Spleen (tissue), 7 donors: ENCODE data around the gene PLXND1.

Experiments
- CTCF ChIP-seq, 11 experiments: fragments of 200-600 bp in 7 of 11; fragments of 450-650 bp in 4 of 11; sonication (generic) in 4 of 11; IDR thresholded peaks in 8 of 11; conservative IDR thresholded peaks in 3 of 11; 1 replicate in 7 of 11; 2 replicates in 4 of 11; pipeline versions ENCODE4 v1.4.0 to v1.8.0; 2016 to 2021; ENCODE audit warnings: antibody characterized with exemption in 11 of 11, inconsistent platforms in 4 of 11, mild to moderate bottlenecking in 1 of 11
- POLR2A ChIP-seq, 3 donors: fragments of 450-650 bp; IDR thresholded peaks; one replicate each; pipeline ENCODE4 v1.5.1; 2017; ENCODE audit warnings: antibody characterized with exemption in 3 of 3, mild to moderate bottlenecking in 1 of 3
- donor health status: DM: no; HTN: no; CAD: no; lungs with moderate emphysema.
- donor health status: DM: no; HTN: no; CAD: no.
- donor health status: DM: no; HTN: no; CAD: no.

GRCh38 chr3:129557548-129557894 is 49.0 kb downstream of the PLXND1 start:
- TF ChIP-seq CTCF (IDR thresholded peaks at IDR 0.05 in 8 of 11, conservative IDR thresholded peaks at IDR 0.05 in 3 of 11) (no peak), POLR2A (IDR thresholded peaks at IDR 0.05) (no peak)
